Sigmoid colon (tissue), 4 donors: ENCODE data around the gene MRPS16.

Source experiments
- CTCF ChIP-seq, 4 experiments: fragments of 450-650 bp in 3 of 4; fragments of 200-600 bp in 1 of 4; IDR thresholded peaks; one replicate each; pipeline ENCODE4 v1.5.1; 2016 to 2019; ENCODE audit warnings: antibody characterized with exemption in 4 of 4, mild to moderate bottlenecking in 3 of 4, moderate library complexity in 2 of 4
- EP300 ChIP-seq, 4 donors: sonication (generic); formaldehyde crosslinking; IDR thresholded peaks; one replicate each; pipeline ENCODE4 v1.6.1; 2017; ENCODE audit warnings: antibody characterized with exemption in 4 of 4
- POLR2A ChIP-seq, 2 donors: fragments of 450-650 bp; IDR thresholded peaks; one replicate each; pipeline ENCODE4 v1.6.1; 2016; ENCODE audit warnings: antibody characterized with exemption in 2 of 2, mild to moderate bottlenecking in 2 of 2, moderate library complexity in 2 of 2
- POLR2AphosphoS5 ChIP-seq, 4 donors: sonication (generic); formaldehyde crosslinking; IDR thresholded peaks; one replicate each; pipeline ENCODE4 v1.6.1; 2017; ENCODE audit warnings: antibody characterized with exemption in 4 of 4

DNA sequence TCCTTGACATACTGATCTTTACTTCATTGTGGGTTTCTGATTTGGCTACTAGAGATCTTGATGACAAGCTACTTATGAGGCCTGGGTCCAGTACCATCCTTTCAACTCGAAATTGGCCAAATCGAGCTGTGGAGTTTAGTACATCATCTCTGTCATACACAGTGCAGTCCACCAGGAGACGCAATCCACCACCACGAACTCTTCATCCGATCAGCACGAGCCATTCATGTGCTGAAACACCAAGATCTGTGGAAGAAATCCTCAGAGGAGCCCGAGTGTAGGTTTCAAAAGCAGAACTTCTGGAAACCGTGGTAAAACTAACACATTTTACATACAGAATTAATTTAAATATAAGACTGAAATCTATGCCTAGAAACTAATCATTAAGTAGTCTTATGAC lies 19.6 kb downstream of the MRPS16 start:
- TF ChIP-seq POLR2A (IDR thresholded peaks at IDR 0.05): no peak
- no peak for TF ChIP-seq CTCF (IDR thresholded peaks at IDR 0.05)
- TF ChIP-seq EP300 (IDR thresholded peaks at IDR 0.05): no peak
- TF ChIP-seq POLR2AphosphoS5 (IDR thresholded peaks at IDR 0.05): no peak
